Activated naive CD8-positive, alpha-beta T cell treated with anti-CD3 and anti-CD28 coated beads, Interleukin-2, amount 10 ng/mL, durations not matched to agents 7 days and 5 days (primary cell): ENCODE measurements around the gene PCARE. TPM values are rescaled to one million over a fixed set of nuclear protein-coding genes. Genes with fewer than 3 reads are reported as not detected.

Source experiments
- ATAC-seq: fragments of 150-1000 bp; cut with Tn5 transposase; one replicate; pipeline ENCODE4 v1.10.0; 2021; ENCODE audit warnings: low read depth, moderate library complexity
- POLR2A ChIA-PET: fragments of 350-600 bp; sonication (Branson Sonifier 250); formaldehyde crosslinking; loops from one replicate; lab custom pipeline; 2021; ENCODE audit warnings: antibody characterized with exemption; lab: Charles Lee
- DNase-seq: peaks from one replicate; pipeline ENCODE4 v3.0.0; 2021
- H3K27ac Mint-ChIP-seq: one replicate; pipeline ENCODE4 v1.8.0; 2022; ENCODE audit warnings: mild to moderate bottlenecking, mixed read lengths
- H3K27me3 Mint-ChIP-seq: one replicate; pipeline ENCODE4 v1.8.0; 2022; ENCODE audit warnings: mild to moderate bottlenecking, moderate library complexity, mixed read lengths
- H3K36me3 Mint-ChIP-seq: one replicate; pipeline ENCODE4 v1.8.0; 2021; ENCODE audit warnings: mild to moderate bottlenecking, mixed read lengths
- H3K4me1 Mint-ChIP-seq: one replicate; pipeline ENCODE4 v1.8.0; 2021; ENCODE audit warnings: mixed read lengths
- H3K4me3 Mint-ChIP-seq: one replicate; pipeline ENCODE4 v1.8.0; 2022; ENCODE audit warnings: mild to moderate bottlenecking, moderate library complexity, mixed read lengths
- H3K9me3 Mint-ChIP-seq: one replicate; pipeline ENCODE4 v1.8.0; 2021; ENCODE audit warnings: mixed read lengths
- total RNA-seq, 2 experiments: library from RNA; stranded (reverse); gene quantifications; one replicate each; pipeline ENCODE4 v1.2.3, GENCODE V29; 2021

PCARE gene
- total RNA-seq, 2 experiments from 2014 or later: not detected

DNA sequence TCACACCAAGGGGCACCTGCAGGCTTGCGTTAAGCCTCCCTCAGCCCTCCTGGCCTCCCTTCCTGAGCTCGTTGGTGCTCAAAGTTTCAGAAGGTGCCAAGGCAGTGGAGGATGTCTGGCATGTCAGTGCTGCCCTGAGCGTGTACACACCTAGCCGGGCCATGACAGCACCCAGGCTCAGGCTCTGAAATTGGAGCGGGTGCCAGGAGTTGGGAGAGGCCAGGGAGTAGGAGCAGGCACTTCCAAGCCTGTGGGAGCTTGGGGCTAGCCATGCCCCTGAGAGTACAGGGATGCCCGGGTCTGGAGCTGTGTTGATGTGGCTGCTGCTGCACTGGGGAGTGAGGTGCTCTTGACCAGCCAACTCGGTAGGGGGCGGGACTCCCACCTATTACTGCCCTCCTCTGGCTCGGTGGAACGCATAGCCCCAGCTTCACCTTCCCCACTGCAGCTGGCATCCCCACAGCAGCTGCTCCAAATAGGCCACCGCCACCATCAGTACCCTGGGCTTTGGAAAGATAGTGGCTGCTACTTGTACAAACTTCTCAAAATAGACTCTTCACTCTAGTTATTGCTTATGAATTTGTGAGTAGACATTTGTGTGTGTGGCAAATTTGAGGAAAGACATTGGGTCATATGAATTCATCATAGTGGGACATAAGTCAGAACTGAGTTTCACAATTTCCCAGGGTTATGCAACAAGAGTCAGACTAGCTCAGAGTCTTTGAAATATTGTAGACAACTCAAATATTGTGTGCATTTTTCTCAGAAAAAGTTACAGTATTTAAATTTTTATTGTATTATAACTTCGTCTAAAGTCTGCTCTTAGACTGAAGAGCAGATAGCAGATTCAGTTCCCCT lies 6.8 kb upstream of the PCARE start:
- Mint-ChIP-seq H3K9me3 (peaks cover 1% of the 10 kb centered on the region), H3K27me3 (peaks cover 5% of the 10 kb centered on the region), H3K4me3 (no peak overlapping the region), H3K36me3 (no peaks in the 10 kb centered on the region), H3K27ac (no peak overlapping the region), H3K4me1 (no peaks in the 10 kb centered on the region)
- DNase-seq (no peak), ATAC-seq (no peak)
- POLR2A ChIA-PET: no interaction called here

DNA sequence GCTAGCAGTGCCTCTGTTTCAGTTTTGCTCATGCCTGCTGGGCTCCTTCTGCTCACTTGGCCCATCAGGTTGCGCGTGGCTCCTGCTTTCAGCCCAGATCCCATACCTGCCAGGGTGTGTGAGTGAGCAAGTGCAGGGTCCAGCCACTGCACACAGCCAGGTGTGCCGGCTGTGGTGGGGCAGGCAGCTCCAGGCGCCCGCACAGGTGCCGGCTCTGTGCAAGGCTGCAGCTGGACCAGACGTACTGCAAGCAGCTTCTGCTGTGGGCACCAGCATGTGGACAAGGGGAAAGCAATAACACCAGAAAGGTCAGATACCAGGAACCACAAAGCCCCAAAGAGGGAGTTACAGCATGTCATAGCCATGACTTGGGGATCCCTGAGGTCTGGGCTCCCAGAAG lies 5.6 kb upstream of the PCARE start:
- Mint-ChIP-seq H3K36me3 (no peaks in the 10 kb centered on the region), H3K4me3 (no peak overlapping the region), H3K4me1 (no peaks in the 10 kb centered on the region), H3K27ac (no peak overlapping the region), H3K27me3 (peaks cover 5% of the 10 kb centered on the region), H3K9me3 (peaks cover 1% of the 10 kb centered on the region)
- POLR2A ChIA-PET: no interaction called here
- DNase-seq: no peak
- ATAC-seq: no peak

DNA sequence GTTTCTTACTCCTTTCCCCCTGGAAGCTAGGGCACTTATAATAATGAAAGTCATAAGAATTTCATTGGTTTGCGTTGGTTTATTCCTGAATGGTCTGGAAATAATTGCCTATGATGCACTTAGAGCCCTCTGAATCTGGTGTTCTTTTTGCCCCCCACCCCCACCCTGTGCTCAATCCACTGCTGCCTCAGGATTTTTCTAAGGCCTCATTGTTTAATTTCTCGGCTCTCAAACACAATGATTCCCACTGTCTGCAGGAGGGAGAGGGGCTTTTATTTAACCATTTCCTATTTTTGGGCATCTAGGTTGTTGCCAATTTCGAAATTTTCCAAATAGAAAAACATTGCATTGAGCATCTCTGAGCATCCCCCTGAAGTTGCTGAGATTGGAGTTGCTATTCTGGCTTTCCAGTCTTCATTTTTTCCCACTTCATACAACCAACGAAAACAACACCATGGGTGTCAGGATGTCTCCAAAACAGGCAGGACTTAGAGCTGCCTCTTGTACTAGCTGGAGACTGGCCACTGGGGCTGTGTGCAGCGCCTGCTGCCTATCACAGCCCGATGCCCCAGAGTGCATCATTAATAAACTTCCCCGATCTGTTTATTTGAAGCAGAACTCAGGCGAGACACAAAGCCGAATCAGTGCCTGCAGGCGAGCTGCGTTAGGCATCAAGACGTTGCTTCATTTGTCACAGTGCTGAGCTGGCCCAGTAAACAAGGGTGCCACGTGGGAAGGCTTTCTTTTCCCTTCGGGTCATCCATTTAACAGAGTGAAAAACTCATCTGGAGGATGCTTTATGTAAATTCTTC lies 1.8 kb upstream of the PCARE start:
- DNase-seq (no peak), ATAC-seq (no peak)
- POLR2A ChIA-PET: interaction anchor here (0.9 kb wide), 1 partner anchor 63 kb away, joined by 3 read pairs; no protein-coding TSS in a partner anchor
- peaks cover 1% of the 10 kb centered on the region for H3K9me3 Mint-ChIP-seq
- no peaks in the 10 kb centered on the region for H3K4me1 Mint-ChIP-seq
- H3K27me3 Mint-ChIP-seq: peaks cover 4% of the 10 kb centered on the region
- no peaks in the 10 kb centered on the region for H3K36me3 Mint-ChIP-seq
- no peak overlapping the region for H3K27ac Mint-ChIP-seq
- no peak overlapping the region for H3K4me3 Mint-ChIP-seq

DNA sequence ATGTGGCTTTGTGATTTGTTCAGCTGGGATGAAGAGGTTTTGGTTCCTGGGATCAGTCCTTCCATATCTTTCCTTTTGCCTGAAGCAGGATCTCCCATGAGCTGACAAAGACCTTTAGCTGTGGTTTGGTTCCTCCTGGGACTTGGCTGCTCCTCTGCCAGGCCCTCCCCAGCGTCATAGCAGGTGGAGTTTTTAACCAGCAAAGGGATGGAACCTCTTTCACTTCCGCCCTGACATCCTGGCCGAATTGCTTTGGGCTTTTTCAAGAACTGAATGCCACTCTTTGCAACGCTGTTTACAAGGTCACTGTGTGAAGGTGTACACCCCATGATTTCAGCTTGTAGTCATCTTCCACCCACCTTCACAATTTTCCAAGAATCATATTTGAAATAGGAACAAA lies 390 bp downstream of the PCARE start:
- DNase-seq: no peak
- peaks cover 2% of the 10 kb centered on the region for H3K27me3 Mint-ChIP-seq
- no peaks in the 10 kb centered on the region for H3K36me3 Mint-ChIP-seq
- no peak for ATAC-seq
- no peaks in the 10 kb centered on the region for H3K9me3 Mint-ChIP-seq
- H3K4me1 Mint-ChIP-seq: no peaks in the 10 kb centered on the region
- no peak overlapping the region for H3K4me3 Mint-ChIP-seq
- POLR2A ChIA-PET: no interaction called here
- no peak overlapping the region for H3K27ac Mint-ChIP-seq

DNA sequence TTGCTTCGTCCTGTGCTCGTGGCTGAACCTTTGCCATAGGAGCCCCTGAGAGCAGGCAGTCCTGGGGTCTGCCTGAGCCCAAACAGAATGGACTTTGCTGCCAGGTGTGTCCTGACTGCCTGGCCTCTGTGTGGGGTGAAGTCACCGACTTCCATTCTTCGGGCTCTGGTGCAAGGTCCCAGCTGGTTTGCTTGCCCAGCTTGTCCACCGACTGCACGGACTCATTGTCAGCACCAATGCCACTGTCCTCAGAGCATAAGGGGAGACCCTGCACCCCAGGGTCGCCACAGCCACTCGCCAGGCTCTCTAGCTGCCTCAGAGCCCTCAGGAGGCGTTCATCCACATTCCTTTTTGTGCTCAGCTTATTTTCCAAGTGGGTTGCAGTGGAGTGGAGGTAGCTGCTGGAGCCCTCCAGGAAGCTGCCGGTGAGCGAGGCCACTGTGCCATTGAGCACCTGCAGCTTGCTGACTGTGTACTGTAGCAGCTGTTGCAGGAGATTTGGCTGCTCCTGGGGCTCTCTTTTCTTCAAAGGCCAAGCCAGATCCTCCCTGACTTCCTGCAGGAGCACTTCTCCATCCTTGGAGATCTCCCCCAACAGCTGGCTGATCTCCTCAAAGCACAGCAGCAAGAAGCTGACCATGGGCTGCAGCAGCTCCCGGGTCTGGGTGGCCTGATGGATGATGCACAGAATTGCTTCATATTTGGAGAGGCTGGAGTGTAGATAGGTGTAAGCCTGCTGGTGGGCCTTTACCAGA lies 1.2 kb downstream of the PCARE start:
- ATAC-seq (no peak), DNase-seq (no peak)
- H3K27ac Mint-ChIP-seq: no peak overlapping the region
- H3K36me3 Mint-ChIP-seq: no peaks in the 10 kb centered on the region
- no peaks in the 10 kb centered on the region for H3K4me1 Mint-ChIP-seq
- no peak overlapping the region for H3K4me3 Mint-ChIP-seq
- POLR2A ChIA-PET: no interaction called here
- H3K27me3 Mint-ChIP-seq: peaks cover 2% of the 10 kb centered on the region
- H3K9me3 Mint-ChIP-seq: no peaks in the 10 kb centered on the region

DNA sequence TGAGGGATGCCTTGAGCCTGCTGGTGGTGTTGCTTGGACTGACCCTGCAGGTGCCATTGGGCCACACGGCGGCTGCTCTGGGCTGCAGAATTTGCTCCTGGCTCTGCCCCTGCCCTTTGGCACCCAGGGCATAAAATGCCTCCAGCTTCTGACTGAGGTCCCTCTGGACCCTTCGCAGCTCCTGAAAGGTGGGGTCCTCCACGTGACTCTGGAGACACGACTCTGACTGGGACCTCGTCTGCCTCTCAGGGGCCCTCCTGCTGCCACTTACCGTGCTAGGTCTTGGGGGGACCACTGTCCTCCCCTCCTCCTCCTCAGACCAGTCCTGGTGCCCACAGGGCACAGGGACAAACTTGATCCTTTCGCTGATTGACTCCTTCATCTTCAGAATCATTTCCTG lies 2.1 kb downstream of the PCARE start:
- POLR2A ChIA-PET: no interaction called here

DNA sequence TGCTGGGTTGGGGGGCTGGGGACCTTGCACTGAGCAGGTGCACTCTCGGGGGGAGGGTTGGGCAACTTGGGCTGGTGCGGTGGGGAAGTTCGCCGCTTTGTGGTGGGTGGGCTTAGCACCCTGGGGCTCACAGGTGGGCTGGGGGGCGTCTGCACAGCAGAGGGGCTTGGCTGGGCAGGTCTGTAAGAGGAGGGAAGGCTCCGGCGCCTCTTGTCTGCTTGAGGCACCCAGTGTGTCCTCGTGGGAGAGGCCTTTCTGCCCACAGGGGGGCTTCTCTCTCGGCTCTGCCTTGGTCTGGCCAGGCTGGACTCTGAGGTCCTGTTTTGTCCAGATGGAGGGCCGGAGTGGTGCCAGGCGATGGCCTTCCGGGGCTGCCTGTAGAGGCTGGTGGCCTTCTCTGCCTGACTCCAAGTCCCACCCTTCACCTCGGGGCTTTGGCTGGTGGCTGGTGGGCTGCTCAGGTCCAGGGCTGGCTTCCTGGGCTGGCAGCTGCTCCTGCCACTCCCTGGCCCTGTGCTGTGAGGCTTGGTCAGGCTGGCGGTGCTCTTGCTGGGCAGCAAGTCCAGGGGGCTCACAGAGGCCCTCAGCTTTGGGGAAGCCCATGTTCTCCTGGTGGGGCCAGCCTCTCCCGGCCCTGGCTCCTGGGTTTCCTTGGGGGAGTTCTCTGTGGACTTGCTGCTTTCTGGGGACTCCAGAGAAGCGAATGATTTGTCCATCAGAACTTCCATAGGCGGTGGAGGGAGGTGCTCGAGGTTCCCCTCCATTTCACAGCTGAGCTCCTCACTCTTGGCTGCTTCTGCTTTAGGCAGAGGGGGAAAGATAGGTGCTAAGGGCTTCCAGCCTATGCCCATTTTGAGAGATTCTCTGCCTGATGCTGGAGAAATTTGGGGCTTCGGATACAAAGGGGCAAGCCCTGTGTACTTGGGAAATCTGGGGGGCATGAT lies 3.0 kb downstream of the PCARE start:
- H3K4me3 Mint-ChIP-seq: no peak overlapping the region
- H3K9me3 Mint-ChIP-seq: no peaks in the 10 kb centered on the region
- DNase-seq: no peak
- POLR2A ChIA-PET: no interaction called here
- H3K27ac Mint-ChIP-seq: no peak overlapping the region
- H3K4me1 Mint-ChIP-seq: no peaks in the 10 kb centered on the region
- ATAC-seq: no peak
- peaks cover 2% of the 10 kb centered on the region for H3K27me3 Mint-ChIP-seq
- no peaks in the 10 kb centered on the region for H3K36me3 Mint-ChIP-seq

More for the DNA sequence above, 2.1 kb downstream of the PCARE start:
- ATAC-seq (no peak), DNase-seq (no peak)
- Mint-ChIP-seq H3K4me1 (no peaks in the 10 kb centered on the region), H3K36me3 (no peaks in the 10 kb centered on the region), H3K27ac (no peak overlapping the region), H3K9me3 (no peaks in the 10 kb centered on the region), H3K27me3 (peaks cover 2% of the 10 kb centered on the region), H3K4me3 (no peak overlapping the region)

DNA sequence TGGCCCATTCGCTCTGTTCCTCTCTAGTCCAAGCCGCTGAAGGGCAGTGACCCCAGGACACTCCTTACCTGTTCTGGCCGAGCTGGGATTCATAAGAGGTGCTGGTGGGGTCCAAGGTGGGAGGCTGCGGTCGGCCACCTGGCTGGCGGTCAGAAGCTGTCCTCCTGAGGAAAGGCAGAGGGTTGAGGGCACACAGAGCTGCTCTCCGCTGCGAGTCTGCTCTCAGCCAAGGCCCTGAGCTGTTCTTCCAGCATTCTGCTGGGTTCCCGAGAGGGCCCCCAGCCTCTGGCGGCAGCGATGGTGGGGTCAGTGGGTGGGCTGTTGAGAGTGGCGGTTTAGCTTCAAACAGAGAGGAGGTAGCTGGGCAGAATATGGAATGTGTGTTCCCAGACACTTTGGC lies 3.8 kb downstream of the PCARE start:
- no peaks in the 10 kb centered on the region for H3K4me1 Mint-ChIP-seq
- H3K36me3 Mint-ChIP-seq: no peaks in the 10 kb centered on the region
- POLR2A ChIA-PET: no interaction called here
- ATAC-seq (no peak), DNase-seq (no peak)
- H3K27ac Mint-ChIP-seq: no peak overlapping the region
- no peak overlapping the region for H3K4me3 Mint-ChIP-seq
- peaks cover 2% of the 10 kb centered on the region for H3K27me3 Mint-ChIP-seq
- no peaks in the 10 kb centered on the region for H3K9me3 Mint-ChIP-seq

DNA sequence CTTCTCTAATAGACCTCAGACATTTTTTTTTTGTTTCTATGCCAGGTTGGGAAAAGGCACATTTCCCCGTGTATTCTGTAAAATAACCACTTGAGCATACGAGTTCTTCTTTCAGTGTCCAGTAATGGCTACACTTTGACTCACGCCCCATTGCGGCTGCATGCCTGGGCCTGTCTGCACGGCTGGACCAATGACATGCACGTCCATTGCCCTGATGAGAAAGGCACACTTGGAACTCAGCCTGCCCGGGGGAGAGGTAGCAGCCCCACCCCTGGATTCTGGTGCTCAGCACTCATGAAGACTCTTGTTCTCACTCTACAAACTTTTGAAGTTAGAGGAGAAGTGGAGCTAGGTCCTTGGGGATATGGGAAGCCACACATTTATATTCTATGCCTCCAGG lies 5.8 kb downstream of the PCARE start:
- H3K27me3 Mint-ChIP-seq: no peaks in the 10 kb centered on the region
- no peaks in the 10 kb centered on the region for H3K36me3 Mint-ChIP-seq
- no peak overlapping the region for H3K4me3 Mint-ChIP-seq
- POLR2A ChIA-PET: no interaction called here
- DNase-seq: no peak
- no peak overlapping the region for H3K27ac Mint-ChIP-seq
- H3K4me1 Mint-ChIP-seq: no peaks in the 10 kb centered on the region
- ATAC-seq: no peak
- H3K9me3 Mint-ChIP-seq: no peaks in the 10 kb centered on the region

DNA sequence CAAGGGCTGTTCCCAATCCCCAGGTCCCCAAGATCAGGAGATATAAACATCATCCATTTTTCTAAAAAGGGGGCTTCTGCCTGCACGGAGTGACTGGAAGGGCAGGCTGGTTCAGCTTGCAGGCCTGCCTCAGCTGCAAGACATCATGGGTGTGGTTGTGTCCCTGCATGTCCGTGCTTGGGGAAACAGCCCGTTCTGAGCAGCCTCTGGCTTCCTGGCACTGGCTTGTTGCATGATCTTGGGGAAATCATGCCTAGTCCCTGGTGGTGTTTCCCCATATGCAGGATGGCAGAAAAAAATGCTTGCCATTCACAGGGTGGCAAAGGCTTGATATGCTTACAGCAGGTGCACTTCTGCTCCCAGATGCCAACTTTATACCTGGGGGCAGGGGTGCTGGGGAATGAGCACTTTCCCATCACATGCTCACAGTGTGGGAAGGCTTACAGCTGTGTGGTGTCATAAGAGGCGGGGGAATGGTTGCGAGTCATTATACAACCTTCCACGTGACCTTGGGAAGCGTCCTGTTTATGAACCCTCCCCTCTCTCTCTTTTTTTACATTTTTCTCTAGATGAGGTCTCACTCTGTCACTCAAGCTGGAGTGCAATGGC lies 7.2 kb downstream of the PCARE start:
- Mint-ChIP-seq H3K36me3 (no peaks in the 10 kb centered on the region), H3K4me3 (no peak overlapping the region), H3K27me3 (no peaks in the 10 kb centered on the region), H3K27ac (no peak overlapping the region), H3K9me3 (no peaks in the 10 kb centered on the region), H3K4me1 (no peaks in the 10 kb centered on the region)
- ATAC-seq: no peak
- POLR2A ChIA-PET: no interaction called here
- no peak for DNase-seq

DNA sequence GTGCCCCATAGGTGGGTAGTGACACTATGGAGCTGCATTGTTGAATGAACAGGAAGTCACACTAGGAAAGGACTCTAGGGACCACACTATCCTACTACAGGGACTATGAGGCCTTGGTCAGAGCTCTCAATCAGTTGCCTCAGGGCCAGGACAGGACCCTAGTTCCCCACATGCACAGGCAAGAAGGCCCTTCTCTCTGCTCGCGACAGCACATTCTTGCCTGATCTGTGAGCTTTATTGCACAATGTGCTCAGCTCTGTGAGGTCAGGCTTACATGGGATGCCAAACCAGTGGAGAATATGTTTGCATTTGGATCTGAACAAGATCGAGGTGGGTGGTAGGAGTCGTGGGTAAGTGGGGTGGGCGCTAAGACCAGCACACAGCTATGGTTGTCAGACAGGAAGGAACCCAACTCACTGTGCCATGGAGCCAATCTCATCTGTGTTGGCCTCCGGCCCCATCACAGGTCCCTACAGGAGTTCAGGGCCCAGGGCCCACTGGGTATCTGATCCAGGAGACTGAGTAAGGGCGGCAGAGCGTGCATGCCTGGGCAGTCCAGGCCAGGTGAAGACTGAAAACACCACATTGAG lies 8.0 kb downstream of the PCARE start:
- POLR2A ChIA-PET: no interaction called here
- Mint-ChIP-seq H3K27ac (no peak overlapping the region), H3K27me3 (no peaks in the 10 kb centered on the region)

More for the DNA sequence above, 8.0 kb downstream of the PCARE start:
- DNase-seq (no peak), ATAC-seq (no peak)
- Mint-ChIP-seq H3K4me1 (no peaks in the 10 kb centered on the region), H3K9me3 (no peaks in the 10 kb centered on the region), H3K36me3 (no peaks in the 10 kb centered on the region), H3K4me3 (no peak overlapping the region)
